GM10248 (cell line): ENCODE measurements around the gene ZNF304.
"Not testable (repeated sequence)": the region's sequence is repeated elsewhere in the genome, so short reads cannot be mapped to it uniquely, and the experiment has no call there.

Source experiments
- CTCF ChIA-PET: fragments of 300-600 bp; sonication (Branson Sonifier 250); formaldehyde crosslinking; extraction: SDS; loops from one replicate; lab custom pipeline; 2021; ENCODE audit warnings: antibody characterized with exemption; lab: Yijun Ruan, JAX
- POLR2A ChIA-PET: fragments of 350-650 bp; sonication (Branson Sonifier 250); formaldehyde crosslinking; extraction: SDS; loops from one replicate; lab custom pipeline; 2020; ENCODE audit warnings: antibody characterized with exemption; lab: Yijun Ruan, JAX
- DNase-seq: peaks from one replicate; pipeline ENCODE4 v3.0.0; 2012; ENCODE audit errors: extremely low spot score
- CTCF ChIP-seq: IDR thresholded peaks from 2 replicates; pipeline ENCODE4 v1.5.1; 2012; ENCODE audit warnings: mild to moderate bottlenecking, low read depth; ENCODE audit errors: extremely low read depth, missing control alignments, control extremely low read depth

The ZNF304 gene

GRCh38 chr19:57363688-57364181 is 12.7 kb downstream of the ZNF304 start:
- no peak for DNase-seq
- no peak for TF ChIP-seq CTCF
- ChIA-PET POLR2A (no interaction called here), CTCF (interaction anchor here (0.8 to 1.7 kb wide), 3 partner anchors 10 to 13 kb away, joined by 3 to 6 read pairs (median 3); partner anchors contain the start of gene ZNF304)

GRCh38 chr19:57366776-57367175 is 15.7 kb downstream of the ZNF304 start:
- no peak for DNase-seq
- no peak for TF ChIP-seq CTCF
- ChIA-PET POLR2A (no interaction called here), CTCF (interaction anchor here (1.0 kb wide), 1 partner anchor 8 kb away, joined by 3 read pairs; no protein-coding TSS in a partner anchor)

- DNase-seq = no peak
- TF ChIP-seq CTCF = no peak
- CTCF ChIA-PET = no interaction called here
- POLR2A ChIA-PET = no interaction called here
Measured at GRCh38 chr19:57374179-57374578, 23.1 kb downstream of the ZNF304 start.

- POLR2A ChIA-PET = not testable (repeated sequence)
- CTCF ChIA-PET = interaction anchor here (1.0 kb wide), 1 partner anchor 8 kb away, joined by 3 read pairs; no protein-coding TSS in a partner anchor
Measured at GRCh38 chr19:57374647-57375046, 23.6 kb downstream of the ZNF304 start.

GRCh38 chr19:57376151-57376550 is 25.1 kb downstream of the ZNF304 start:
- POLR2A ChIA-PET = no interaction called here
- DNase-seq = no peak
- no peak for TF ChIP-seq CTCF
- CTCF ChIA-PET = no interaction called here

More at GRCh38 chr19:57374647-57375046, 23.6 kb downstream of the ZNF304 start:
- not testable (repeated sequence) for DNase-seq

- DNase-seq = no peak
- TF ChIP-seq CTCF = no peak
- ChIA-PET POLR2A (no interaction called here), CTCF (no interaction called here)
Measured at GRCh38 chr19:57377498-57378146, 26.6 kb downstream of the ZNF304 start.

- CTCF ChIA-PET = interaction anchor here (1.4 kb wide), 1 partner anchor 13 kb away, joined by 3 read pairs; no protein-coding TSS in a partner anchor
- POLR2A ChIA-PET = no interaction called here
- no peak for TF ChIP-seq CTCF
- no peak for DNase-seq
Measured at GRCh38 chr19:57380923-57381322, 29.9 kb downstream of the ZNF304 start.
